T47D (cell line): ENCODE results near the gene PTPRK.
A peak's percentile ranks its signal among the peaks of the same experiment; 100 is the strongest.

Experiments used
- DNase-seq, 2 experiments: peaks; one replicate each; pipeline versions ENCODE4 v3.0.0 to v3.0.0-alpha.2; 2011 to 2012; ENCODE audit warnings: low read depth in 1 of 2, low spot score in 1 of 2
- JUND ChIP-seq: IDR thresholded peaks from 2 replicates; pipeline ENCODE4 v1.6.1; 2012; ENCODE audit warnings: low read depth
- in situ Hi-C: cut with HindIII; loops from 2 replicates; pipeline ENCODE4 v1.10.0; 2016; ENCODE audit warnings: low sequenced_read_pairs, low pct_unique_long_range_greater_than_20kb

PTPRK gene

DNA sequence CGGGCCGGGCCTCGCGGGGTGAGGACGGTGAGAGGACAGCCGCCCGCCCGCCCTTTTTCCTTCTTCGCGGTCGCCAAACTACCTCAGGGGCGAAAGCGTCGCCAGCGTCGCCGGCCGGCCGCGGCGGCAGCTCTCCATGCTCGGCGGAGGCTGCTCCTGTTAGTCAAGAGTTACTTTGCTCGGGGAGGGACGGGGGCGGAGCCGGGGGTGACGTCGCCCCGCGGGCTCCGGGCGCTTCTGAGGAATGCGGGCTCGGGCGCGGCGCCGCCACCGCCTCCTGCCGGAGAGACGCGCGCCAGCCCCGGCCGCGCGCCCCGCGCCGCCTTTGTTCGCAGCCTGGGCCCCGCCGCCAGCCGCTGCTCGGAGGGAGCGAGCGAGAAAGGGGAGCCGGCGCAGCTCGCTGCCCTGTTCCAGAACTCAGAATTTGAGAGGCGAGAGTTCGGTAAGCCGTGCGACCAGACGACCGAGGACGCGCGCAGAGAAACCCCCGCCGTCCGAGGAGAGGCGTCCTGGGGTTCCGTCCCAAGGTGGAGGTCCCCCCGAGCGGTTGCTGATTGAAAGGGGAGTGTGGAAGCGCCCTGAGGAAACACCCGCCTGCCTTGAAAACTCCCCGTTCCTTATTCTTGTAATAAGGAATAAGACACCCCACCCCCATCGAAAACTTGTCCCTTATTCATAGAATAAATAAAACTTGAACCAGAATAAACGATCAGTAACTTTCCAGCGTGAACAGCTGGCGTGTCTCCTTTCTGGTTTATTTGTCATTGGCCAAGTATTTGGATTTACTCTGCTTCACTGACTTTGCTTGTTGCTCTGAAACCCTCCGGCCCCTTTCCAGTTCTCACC lies at the start of gene PTPRK:
Gene PTPRK, minus strand, starts transcription at position 164 of the 846 bp plus-strand sequence. CDS start 241 bp downstream, outside the sequence.
- in situ Hi-C loops = no loop called here
- TF ChIP-seq JUND = no peak
- peak; percentile 52 to 93 for DNase-seq

- no peak for DNase-seq
- TF ChIP-seq JUND = no peak
- in situ Hi-C loops = no loop called here
Observed at GRCh38 chr6:128567029-128567428, 46.6 kb upstream of the PTPRK start.

GRCh38 chr6:128560966-128561365 lies 40.6 kb upstream of the PTPRK start:
- no peak for TF ChIP-seq JUND
- DNase-seq = no peak
- in situ Hi-C loops = no loop called here

DNA sequence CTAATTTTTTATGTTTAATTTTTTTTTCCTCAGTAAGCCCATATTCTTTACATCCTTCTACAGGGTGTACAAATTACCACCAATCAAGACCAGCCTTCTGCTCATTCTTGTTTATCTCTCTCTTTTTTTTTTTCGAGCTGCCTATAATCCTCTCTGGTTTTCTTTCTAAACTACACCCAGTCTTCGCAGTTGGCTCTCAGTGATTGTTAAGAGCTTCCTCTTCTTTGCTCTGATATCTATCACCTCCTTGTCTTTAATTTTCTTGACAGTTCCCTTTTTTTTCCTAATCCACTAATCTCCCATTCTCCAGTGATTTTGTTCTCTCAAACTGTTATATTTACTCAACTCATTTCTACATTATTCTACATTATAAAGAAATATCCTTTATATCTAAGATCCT lies 38.5 kb upstream of the PTPRK start:
- no peak for TF ChIP-seq JUND
- DNase-seq = no peak
- in situ Hi-C loops = no loop called here

DNA sequence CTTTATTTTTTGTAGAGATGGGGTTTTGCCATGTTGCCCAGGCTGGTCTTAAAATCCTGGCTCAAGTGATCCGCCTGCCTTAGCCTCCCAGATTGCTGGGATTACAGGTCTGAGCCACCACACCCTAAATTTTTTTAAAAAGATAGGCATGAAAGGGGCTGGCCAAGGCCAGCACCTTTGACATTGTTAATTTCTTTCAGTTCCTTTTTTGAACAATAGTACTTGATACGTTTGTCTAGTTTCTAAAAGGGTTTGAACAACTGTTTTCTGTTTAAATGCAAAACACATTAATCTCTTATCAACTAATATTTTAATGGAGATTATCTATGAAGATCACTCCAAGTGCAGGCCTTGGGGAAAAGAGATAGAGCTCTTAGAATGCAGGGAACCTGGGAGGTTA lies 37.6 kb upstream of the PTPRK start:
- in situ Hi-C loops = no loop called here
- TF ChIP-seq JUND = no peak
- DNase-seq = no peak

DNA sequence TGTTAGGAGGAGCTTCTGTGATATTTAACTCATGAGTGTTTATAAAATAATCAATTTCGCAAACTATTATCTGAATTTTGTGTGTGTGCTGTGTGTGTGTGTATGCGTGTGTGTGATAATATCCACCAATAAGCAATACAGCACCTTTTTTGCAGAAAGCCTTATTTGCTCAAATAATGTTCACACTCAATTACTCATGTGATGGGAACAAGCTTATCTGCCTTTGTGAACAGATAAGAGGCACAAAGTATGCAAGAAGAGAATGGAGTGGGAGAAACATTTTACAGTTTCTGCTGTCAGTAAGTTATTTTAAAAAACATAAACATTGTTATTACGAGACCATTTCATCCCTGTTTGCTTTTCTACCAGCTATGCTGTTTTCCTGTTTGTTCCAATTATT lies 36.7 kb upstream of the PTPRK start:
- in situ Hi-C loops = no loop called here
- TF ChIP-seq JUND = no peak
- DNase-seq = no peak

GRCh38 chr6:128554302-128554701 lies 33.9 kb upstream of the PTPRK start:
- DNase-seq = peak in 1 of 2 experiments; percentile 18

GRCh38 chr6:128541261-128541660 lies 20.9 kb upstream of the PTPRK start:
- no peak for TF ChIP-seq JUND
- no peak for DNase-seq
- in situ Hi-C loops = no loop called here

More at GRCh38 chr6:128554302-128554701, 33.9 kb upstream of the PTPRK start:
- no peak for TF ChIP-seq JUND
- in situ Hi-C loops = no loop called here

DNA sequence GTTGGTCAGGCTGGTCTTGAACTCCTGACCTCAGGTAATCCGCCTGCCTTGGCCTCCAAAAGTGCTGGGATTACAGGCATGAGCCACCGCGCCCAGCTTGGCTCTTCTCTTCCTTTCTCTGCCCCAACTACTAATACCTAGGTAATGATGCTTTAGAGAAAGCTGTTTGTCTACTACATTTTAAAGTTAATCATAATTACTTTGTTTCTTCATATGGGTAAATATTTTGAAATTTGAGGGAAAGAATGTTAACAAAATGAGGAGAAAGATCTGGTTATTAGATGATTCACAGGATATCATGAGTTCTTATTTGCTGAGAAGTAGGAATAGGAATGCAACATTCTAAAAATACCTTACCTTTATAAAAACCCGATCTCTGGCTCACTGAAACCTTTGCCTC lies 18.4 kb upstream of the PTPRK start:
- no peak for DNase-seq
- in situ Hi-C loops = no loop called here

DNA sequence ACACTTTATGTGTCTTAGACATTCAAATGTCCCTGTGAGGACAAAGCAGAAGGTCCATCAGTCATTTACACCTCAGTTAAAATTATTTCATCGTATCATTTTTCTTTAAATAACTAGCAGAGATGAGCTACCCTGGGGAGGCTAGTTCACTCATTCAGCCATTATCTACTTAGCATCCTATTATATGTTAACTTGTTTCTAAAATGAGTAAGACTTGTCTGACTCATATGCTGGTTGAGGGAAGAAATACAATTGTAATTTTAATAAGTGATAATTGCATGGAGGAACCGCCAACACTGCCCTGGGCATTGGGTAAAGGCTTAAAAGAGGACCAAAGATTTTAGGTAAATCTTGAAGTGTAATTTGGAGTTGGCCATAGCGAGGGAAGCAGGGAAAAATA lies 12.4 kb upstream of the PTPRK start:
- no peak for DNase-seq
- in situ Hi-C loops = no loop called here
- TF ChIP-seq JUND = no peak

More for the DNA sequence above, 18.4 kb upstream of the PTPRK start:
- no peak for TF ChIP-seq JUND

- TF ChIP-seq JUND = no peak
- DNase-seq = no peak
- in situ Hi-C loops = no loop called here
Observed at GRCh38 chr6:128532136-128532535, 11.7 kb upstream of the PTPRK start.

DNA sequence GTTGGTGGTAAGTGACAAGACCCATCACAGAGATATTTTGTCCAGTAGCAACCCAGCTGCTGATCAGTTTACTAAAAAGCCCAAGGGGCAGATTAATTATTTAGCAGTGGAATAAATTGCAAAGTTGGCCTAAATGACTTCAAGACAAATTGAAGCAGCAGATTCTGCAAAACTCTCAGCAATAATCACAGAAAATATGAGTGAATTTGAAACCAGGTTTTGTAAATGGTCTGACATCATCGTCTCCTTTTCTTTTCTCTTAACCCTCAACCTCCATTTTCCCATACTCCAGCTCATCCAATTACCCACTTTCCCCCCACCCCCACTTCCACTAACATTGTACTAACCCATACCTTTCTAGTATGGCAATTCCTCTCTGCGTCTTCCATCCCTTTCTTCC lies 11.3 kb upstream of the PTPRK start:
- DNase-seq = no peak
- in situ Hi-C loops = no loop called here
- TF ChIP-seq JUND = no peak

GRCh38 chr6:128528241-128528640 lies 7.8 kb upstream of the PTPRK start:
- in situ Hi-C loops = no loop called here
- no peak for TF ChIP-seq JUND
- no peak for DNase-seq

DNA sequence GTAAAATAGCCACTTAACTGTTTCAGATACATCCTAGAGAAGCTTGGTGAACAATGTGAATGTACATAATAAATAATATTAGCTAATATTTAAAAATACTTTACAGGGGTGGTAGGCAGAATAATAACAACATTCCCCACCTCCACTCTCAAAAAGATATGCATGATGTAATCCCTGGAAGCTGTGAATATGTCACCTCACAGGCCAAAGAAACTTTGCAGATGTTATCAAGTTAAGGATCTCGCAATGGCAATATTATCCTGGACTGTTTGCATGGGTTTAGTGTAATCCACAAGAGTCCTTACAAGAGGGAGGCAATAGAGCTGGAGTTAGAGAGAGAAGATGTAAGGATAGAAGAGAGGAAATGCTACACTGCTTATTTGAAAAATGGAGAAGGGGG lies 7.0 kb upstream of the PTPRK start:
- peak in 1 of 2 experiments; percentile 36 for DNase-seq
- no peak for TF ChIP-seq JUND
- in situ Hi-C loops = no loop called here
